Measurements from ENCODE around the gene HS3ST5. TPM values are rescaled to one million over a fixed set of nuclear protein-coding genes. Genes with fewer than 3 reads are reported as not detected.

HS3ST5 gene
- total RNA-seq, 1 experiment from 2014 or later = 0.11 TPM

DNA sequence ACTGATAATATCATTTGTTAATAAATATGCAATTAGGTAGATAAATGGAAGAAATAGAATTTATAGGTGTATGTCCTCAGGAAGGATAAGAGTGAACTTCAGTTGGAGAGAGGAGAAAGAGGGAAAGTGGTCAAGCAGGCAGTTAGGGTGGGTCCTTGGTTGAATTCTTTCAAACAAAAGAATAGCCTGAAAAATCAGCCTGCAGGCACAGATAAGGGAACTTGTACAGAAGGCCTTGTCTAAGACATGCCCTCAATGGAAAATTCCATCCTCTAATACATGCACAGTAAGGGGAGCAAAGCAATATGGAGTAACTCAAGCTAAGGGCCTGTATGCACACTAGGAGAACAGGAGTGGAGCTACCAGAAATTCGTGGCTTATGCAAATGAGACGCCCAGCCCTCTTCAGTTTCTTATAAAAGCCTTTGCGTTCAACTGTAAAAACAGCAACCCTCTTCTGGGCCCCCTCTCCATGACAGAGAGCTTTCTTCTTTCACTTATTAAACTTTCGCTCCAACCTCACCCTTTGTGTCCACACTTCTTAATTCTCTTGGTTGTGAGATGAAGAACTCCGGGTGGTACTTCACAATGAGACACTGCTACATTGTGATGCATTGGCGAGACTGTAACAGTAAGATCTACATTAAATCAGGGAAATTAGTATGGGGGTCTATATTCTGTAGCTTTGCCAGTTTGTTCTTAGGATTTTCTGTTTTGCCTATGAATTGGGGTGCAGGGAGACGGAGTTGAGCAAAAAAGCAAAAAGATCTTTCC, 147.0 kb downstream of the HS3ST5 start:
- no peak for DNase-seq (ENCODE audit: low read depth)

DNA sequence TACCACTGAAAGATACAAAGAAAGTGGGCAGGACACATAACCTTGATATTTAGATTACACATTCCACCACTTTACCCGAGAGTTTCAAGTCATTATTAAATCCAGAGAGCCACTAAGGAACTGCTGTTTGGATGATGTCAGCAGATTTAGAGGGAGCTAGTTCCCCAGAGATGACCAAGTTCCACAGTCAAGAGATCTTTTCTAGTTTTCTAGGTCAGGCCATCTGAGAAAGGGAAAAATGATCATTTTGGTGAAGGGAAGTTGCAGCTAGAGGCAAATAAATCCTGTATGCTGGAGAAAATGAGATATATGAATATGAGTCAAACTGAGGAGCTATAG, 147.8 kb downstream of the HS3ST5 start:
- no peak for DNase-seq (ENCODE audit: low read depth)

DNA sequence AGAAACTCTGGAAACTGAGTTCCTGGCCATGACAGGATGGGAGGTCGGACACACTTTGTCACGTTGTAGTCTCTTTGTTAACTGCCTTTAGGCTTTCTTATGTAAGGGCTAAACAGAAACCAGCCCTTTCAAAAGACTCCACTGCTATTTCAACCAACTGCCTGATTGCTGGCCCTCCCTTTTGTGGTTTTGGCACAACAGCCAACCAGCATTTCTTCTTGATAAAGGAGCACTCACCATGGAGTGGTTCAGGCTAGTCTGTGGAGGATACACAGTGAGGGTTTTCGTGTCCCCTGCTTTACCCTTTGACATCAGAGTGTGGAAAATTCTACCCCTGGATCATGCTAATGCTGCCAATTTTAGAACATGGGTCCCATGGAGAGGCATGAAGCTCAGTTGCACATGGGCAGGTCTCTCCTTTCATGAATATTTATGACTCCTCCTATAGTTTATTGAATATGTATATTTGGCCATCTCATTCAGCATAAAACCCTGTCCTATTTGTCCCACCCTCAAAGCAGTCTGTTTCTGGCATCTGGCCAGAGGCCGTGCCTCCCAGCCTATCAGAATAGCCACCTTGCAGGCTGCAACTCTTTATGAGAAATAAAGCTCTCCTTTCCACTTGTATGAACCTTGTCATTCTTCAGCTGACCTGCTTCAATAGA, 148.3 kb downstream of the HS3ST5 start:
- DNase-seq (ENCODE audit: low read depth) = peak; percentile 25

DNA sequence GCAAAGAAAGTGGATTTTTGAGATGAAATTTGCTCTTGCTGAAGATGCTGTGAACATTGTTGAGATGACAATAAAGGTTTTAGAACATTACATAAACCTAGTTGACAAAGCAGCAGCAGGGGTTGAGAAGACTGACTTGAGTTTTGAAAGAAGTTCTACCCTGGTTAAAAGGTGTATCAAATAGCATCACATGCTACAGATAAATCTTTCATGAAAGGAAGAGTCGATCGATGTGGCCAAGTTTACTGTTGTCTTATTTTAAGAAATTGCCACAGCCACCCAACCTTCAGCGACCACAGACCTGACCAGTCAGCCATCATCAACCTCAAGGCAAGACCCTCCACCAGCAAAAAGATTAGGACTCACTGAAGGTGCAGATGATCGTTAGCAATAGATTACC, 155.3 kb downstream of the HS3ST5 start:
- DNase-seq (ENCODE audit: low read depth) = no peak

DNA sequence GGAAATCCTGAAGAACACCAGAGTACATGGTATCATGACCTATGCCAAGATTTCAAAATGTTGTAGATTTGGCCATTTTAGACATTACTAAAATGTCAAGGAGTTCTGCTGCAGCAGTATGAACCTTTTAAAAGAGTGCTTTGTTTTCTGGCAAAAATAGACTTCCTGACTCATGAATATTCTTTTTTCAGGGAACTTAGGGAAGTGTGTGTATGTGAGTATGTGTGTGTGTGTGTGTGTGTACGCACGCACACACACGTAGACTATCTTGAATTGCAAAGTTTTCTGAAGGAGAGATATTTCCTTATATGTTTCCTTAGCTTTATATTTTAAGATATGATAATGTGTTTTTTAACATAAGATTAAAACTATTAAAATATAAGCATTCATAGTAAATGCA, 161.2 kb downstream of the HS3ST5 start:
- no peak for DNase-seq (ENCODE audit: low read depth)

DNA sequence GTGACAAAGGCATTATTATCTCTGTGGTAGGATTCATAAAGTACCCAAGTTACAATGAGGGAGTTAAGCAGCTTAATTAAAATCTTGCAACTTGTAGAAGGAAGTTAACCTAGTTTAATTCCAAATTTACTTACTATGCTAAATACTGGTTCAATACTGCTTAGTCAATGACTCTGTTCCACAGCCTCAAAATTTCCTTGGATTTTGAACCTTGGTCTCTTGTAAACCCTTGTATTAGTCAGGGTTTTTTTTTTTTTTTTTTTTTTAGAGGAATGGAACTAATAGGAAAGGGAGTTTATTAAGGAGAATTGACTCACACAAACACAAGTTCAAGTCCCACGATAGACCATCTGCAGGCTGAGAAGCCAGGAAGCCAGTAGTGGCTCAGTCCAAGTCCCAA, 163.4 kb downstream of the HS3ST5 start:
- DNase-seq (ENCODE audit: low read depth) = no peak

DNA sequence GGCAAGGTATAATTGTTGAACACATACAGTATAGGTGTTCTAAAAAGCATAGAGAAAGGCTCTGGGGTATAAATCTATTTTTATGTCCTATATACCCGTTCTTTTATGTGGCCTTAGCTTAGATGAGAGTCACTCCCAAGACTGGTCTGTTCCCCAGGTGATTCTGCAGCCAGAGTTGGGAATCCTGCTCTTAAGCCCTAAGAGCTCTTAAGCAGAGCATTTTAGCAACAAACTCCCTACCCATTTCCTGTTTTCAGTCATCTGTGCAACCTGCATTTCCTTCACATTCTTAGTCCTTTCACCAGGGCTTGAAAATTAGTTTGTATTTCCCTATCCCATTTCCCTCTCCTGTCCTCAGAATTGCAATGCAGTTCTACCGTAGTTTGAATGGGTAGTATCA, 166.1 kb downstream of the HS3ST5 start:
- no peak for DNase-seq (ENCODE audit: low read depth)

DNA sequence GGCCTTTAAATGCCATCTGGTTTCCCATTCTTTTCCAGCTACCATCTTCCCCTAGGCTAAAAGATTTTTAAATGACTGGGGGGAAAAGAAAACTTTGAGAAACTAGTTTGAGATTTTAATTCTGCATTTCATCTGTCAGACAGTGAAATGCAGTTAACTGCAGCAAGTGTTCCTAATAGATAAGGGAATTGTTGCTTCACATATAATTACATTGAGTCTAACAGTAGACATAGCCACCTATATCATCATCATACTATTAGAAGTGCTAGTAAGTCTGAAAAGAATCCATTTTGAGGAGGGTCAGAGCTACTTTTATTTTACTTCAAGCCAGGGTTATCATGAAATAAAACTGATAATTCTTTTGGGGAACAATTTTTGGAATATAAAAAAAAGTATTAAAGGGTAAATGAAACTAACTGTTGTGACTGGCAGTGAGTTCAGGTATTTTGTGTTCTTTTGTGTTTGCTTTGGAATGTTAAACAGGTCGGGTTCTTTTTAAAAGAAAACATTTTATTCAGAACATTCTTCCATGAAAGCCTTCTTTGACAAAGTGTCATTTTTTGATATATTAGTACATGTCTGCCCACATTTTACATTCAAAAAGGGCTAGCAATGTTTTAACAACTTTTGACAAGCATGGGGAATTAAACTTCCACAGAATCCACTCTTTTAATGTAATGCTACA, 170.1 kb downstream of the HS3ST5 start:
- no peak for DNase-seq (ENCODE audit: low read depth)

DNA sequence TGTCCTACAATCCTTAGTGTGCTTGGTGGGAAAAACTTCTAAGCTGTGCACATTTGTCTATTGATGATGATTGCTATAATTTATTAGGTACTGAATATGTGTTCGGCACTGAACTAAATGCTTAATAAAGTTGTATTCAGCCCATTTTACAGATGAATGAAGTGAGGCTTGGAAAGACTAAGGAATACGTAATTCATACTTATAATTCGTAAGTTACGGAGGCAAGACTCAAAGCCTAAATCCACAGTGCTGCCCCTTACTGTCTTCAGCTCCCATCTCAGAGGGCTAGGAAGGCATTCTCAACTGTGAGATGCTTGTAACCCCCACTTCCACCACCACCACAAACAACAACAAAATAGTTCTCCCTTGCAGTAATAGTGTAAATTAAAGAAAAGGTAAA, 171.3 kb downstream of the HS3ST5 start:
- DNase-seq (ENCODE audit: low read depth) = no peak

DNA sequence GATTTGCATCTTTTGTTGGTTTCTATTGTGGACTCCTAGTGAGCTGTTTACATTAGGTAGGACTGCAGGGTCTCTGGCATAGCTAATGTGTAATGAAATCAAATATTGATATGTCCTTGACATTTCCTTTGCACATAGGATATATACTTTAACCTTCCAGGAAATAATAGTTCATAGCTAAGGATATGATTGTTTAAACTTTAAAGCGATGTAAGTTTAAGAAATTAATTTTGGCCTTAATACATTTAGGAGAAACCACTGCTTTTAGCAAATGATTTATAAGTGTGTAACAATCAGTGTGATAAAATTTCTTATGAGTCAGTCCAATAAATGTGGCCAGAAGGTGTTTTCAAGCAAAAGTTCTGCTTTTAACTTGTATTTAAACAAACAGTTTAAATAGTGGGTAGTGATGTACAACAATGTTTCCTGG, 171.8 kb downstream of the HS3ST5 start:
- no peak for DNase-seq (ENCODE audit: low read depth)

DNA sequence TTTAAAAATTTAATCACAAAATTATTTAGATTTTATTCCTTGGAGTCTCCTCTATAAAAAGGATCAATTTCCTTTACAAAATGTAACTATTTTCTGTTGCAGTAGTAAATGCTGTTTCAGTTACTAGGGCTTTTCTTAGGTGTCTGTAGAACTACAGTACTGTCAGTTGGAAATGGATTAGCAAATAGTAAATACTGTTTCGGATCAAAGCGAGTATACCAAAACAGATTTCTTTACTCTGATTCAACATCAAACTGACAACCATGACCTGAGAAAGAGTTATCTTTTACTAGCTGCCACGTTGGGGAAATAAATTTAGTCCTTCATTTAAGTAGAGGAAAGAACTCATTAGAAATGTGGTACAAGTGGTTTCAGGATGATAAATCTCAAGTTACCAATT, 172.5 kb downstream of the HS3ST5 start:
- no peak for DNase-seq (ENCODE audit: low read depth)

DNA sequence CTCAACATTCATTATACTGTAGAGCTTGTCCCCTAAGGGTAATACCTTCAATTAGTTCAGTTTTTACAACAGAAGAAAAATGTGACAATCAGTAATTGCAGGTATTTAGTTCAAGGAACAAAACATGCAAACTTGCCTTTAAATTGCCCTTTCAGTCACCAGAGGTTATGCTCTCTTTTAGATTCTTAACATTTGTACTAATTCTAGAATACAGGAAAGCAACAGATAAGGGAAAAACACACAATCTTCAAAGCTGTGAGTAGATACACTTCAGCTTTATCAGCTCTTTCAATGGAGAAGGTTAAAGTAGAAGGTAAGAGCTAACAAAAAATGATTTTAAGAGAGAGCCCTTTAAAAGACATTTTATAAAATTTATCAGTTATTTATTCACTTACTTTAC, 173.1 kb downstream of the HS3ST5 start:
- DNase-seq (ENCODE audit: low read depth) = no peak

DNA sequence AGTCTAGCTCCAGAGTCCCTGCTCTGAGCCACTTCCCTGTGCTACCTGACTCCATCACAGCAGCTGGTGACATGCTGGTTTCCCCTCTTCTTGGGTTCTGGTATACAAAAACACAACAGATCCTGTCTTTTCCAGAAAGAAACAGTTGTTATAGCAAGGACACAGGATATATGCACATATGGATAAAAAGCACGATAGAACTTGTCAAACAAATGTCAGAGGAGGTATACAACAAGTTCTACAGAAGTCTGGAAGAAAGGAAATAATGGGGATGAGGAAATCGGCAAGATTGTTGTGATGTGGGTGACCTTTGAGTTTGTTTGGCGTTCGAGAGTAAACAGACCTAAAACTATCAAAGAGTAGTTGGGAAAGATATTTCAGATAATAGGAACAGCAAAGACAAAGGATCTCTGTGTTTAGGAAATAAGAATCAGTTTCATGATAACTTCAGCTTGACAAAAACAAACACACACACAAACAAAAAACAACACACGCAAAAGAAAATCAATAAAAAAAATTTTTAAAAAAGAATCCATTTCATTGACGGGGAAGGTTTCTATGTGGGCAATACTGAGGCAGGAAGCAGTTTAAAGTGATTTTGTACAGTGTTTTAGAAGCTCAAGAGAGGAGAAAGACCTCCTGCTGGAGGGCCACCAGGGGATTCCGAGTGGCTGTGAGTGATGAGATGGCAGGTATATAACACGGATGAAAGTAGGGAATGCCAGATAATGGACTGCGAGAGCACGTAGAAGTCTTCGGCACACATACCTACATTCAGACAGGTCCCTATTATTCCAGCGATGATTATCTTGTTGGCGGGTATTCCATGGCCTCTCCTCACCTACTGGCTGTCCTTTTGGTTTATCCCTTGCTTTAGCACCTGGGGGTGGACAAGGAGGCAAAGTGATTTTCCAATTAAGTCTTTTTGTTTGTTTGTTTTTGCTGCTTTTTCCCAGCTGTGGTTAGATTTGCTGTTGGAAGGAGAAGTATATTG, 174.9 kb downstream of the HS3ST5 start:
- DNase-seq (ENCODE audit: low read depth) = no peak

DNA sequence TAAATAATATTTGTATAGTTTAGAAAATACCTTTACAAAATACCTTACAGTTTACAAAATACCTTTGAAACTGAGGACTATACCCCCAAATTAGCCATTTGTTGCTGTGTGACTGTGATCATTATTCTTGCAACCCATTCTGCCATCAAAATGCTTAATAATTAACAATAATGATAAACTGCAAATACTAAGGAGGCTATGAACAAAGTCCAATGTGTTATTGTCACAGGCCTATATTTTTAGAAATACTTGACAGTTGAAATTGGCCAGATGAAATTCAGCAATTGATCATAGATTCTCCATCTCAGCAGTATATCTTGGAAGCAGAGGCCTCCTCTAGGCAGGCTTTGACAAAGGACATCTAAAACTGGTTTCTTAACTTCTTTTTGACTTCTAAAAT, 178.6 kb downstream of the HS3ST5 start:
- no peak for DNase-seq (ENCODE audit: low read depth)

DNA sequence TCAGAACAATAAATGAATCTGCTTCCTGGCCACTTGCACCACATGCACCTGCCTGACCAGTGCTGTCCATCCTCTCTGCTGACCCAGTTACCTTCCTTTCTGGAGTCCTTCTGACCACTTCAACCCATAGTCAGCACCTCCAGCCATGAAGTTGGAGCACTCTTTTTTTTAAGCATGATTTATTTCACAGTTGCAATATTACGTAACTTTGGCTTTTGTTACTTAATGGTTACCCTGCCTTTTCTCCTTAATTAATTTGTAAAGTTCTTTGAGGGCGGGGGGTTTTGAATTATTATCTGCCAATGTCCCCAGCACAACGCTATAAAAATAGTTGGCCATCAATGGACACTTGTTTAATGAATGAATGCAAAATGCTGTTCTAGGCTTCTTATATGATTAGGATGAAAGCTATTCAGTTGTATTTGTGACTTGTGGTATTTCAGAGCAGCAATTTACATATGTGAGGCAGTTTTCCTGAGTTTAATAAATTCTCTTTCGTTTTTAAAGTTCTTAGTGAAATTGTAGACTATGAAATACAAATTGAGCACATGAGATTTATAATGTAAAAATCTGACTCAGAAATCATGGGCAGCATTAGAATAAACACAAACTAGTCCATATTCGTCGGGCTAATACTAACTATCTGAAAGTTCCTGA, 180.0 kb downstream of the HS3ST5 start:
- DNase-seq (ENCODE audit: low read depth) = no peak

DNA sequence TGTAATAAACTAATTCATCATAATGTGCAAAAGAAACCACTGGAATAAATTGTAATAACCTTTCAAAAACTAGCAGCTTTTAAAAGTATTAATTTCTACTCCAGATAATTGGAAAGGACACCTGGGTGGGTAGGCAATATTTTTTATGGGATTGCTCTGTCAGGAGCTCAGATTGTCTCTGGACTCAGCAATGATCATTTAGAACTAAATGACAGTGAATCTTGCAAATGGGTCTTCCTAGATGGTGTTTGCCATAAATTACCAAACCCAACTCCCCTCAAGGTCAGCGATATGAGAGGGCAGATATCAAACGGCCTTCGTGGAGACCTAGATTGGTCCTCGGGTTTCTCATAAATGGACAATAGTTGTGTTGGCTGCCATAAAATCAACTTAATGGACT, 181.9 kb downstream of the HS3ST5 start:
- DNase-seq (ENCODE audit: low read depth) = no peak

DNA sequence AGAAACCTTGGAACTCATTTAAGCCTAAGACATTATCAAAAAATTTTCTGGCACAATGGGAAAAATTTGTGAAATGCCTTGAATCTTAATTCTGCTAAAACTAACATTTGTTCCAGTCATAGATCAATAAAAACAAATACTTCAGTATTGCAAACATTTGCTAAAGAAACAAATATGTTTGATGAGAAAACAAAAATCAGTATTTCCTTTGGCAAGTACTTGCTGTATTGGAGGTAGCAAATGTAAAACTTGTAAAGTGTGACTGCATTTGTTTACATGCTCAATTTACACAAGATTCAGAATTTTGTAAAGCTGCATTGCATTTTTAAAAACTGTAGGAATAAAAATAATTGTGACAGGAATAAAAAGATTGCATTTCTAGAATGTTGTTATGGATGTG, 183.1 kb downstream of the HS3ST5 start:
- DNase-seq (ENCODE audit: low read depth) = no peak

DNA sequence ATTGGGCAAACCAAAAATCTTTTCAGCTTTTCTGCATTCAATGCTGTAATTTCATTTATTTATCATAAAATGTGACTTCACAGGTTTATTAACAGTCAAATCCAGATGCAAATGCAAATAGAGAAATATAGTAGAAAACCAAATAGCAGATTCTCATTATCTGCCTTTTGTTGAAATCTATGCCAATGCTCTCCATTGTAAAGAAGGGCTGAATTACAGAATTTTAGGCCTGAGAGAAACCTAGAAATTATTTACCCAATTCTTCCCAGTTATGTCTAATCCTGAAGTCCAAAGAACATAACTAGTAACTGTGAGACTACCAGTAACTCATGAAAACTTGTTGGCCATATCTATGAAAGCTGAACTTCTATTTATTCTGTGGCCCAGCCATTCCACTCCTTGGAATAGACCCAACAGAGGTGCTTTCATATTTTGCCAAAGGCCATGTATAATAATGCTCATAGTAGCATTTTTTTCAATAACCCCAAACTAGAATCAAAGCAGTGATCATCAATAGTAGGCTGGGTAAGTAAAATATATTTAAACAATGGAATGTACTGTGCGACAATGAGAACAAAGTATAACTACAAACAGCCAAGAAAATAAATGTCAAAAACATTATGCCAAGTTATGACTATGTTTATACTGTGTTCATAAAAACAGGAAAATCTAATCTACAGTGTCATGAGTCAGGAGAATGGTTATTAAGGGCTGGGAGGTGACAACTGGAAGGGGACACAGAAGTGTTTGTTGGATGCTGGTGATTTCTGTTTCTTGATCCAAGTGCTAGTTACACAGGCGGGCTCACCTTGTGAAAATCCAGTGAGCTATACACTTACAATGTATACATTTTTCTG, 183.8 kb downstream of the HS3ST5 start:
- no peak for DNase-seq (ENCODE audit: low read depth)

DNA sequence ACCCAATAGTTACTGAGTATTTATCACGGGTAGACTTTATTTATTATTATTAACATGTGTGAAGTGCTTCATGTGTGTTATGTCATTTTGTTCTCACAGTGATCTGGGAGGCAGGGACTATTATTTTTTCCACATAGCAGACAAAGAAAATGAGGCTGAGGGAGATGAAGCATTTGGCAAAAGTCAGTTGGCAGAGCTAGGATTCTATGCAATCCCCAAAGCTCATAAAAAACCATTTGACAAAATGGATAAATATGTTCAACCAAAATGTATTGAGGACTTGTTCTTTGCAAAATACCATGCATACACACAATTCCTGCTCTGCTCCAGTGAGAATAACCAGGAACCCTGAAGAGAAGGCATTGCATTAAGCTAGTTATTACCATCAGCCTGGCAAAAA, 184.4 kb downstream of the HS3ST5 start:
- DNase-seq (ENCODE audit: low read depth) = no peak

DNA sequence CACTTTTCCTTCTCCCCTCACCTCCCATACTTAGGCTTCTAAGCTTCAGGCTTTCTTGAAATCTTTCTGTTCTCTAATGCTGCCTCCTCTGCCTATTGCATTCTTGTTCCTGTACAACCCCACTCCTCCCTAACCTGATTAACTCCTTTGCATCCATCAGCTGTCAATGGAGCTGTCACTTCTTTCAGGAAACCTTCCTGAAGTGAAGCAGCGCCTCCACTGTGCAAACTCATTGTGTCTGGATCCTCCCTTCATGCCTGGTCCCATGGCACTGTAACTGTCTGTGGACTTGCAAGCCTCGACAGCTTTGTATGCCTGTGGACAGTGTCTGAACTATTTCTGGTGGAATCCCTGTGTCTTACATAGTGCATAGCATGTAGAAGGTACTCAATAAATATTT, 185.0 kb downstream of the HS3ST5 start:
- DNase-seq (ENCODE audit: low read depth) = no peak
